K562 (cell line): Measurements from ENCODE around the gene COL6A2. TPM values are rescaled to one million over a fixed set of nuclear protein-coding genes. Genes with fewer than 3 reads are reported as not detected.

Experiments used
- ATAC-seq: fragments of 200-7000 bp; cut with Tn5 transposase; 3 replicates; pipeline ENCODE4 v1.9.1; 2020; ENCODE audit warnings: moderate library complexity
- BruUV-seq: library from RNA; stranded (reverse); fragments of 400-500 nt; replicated peaks from 2 replicates; lab custom pipeline; 2021; lab: Mats Ljungman, UMichigan
- CTCF ChIA-PET: fragments of 300-600 bp; formaldehyde crosslinking; extraction: SDS; loops from one replicate; lab custom pipeline; 2021; ENCODE audit warnings: low intra/inter-chr PET ratio; lab: Yijun Ruan, JAX
- POLR2A ChIA-PET: fragments of 300-600, 350-650 bp; sonication (Branson Sonifier 250); formaldehyde crosslinking; extraction: SDS; loops from one replicate; lab custom pipeline; 2021; ENCODE audit warnings: antibody characterized with exemption, inconsistent platforms; lab: Yijun Ruan, JAX
- DNase-seq, 4 experiments: peaks; one replicate each; pipeline versions ENCODE4 v3.0.0 to v3.0.0-alpha.2; 2011 to 2018; ENCODE audit warnings: low spot score in 3 of 4, mixed read lengths in 3 of 4; ENCODE audit errors: extremely low read depth in 1 of 4
- FAIRE-seq: peaks from 2 replicates; lab custom pipeline; 2011; peaks lifted over from hg19 to GRCh38; lab: Jason Lieb, UNC
- H2AFZ ChIP-seq: 2 replicates; pipeline ENCODE4 v1.6.0; 2011; ENCODE audit warnings: low read depth, low read length, control low read depth, inconsistent platforms
- H3K27ac ChIP-seq: fragments of 200-600 bp; 3 replicates; pipeline ENCODE4 v1.8.0; 2011; ENCODE audit warnings: low read depth, mild to moderate bottlenecking, control low read depth, inconsistent platforms, low read length, moderate library complexity, mixed read lengths; ENCODE audit errors: extremely low read depth
- H3K27me3 ChIP-seq, 2 experiments: fragments of 300-600 bp in 1 of 2; 2 replicates in 1 of 2; 3 replicates in 1 of 2; pipeline versions ENCODE4 v1.6.0 to v1.8.0; 2011; ENCODE audit warnings: inconsistent platforms in 2 of 2, low read length in 2 of 2, mild to moderate bottlenecking in 1 of 2, mixed read lengths in 1 of 2, moderate library complexity in 1 of 2; ENCODE audit not compliant: control insufficient read depth in 2 of 2, insufficient read depth in 2 of 2
- H3K36me3 ChIP-seq: fragments of 300-600 bp; 3 replicates; pipeline ENCODE4 v1.8.0; 2011; ENCODE audit warnings: mild to moderate bottlenecking, low read length, inconsistent platforms; ENCODE audit not compliant: control insufficient read depth, insufficient read depth
- H3K4me1 ChIP-seq, 2 experiments: fragments of 200-600 bp in 1 of 2; replicated peaks in 1 of 2; 2 replicates in 1 of 2; 3 replicates in 1 of 2; pipeline versions ENCODE4 v1.5.1 to v1.8.0; 2011; ENCODE audit warnings: inconsistent platforms in 2 of 2, low read length in 2 of 2, mild to moderate bottlenecking in 1 of 2, mixed read lengths in 1 of 2, moderate library complexity in 1 of 2; ENCODE audit not compliant: control insufficient read depth in 2 of 2, insufficient read depth in 2 of 2
- H3K4me2 ChIP-seq: 2 replicates; pipeline ENCODE4 v1.6.1; 2011; ENCODE audit warnings: low read length, control low read depth, inconsistent platforms, mixed read lengths; ENCODE audit not compliant: insufficient read depth
- H3K4me3 ChIP-seq: fragments of 200-600 bp; sonication (generic), shearing (Covaris generic); 2 replicates; pipeline ENCODE4 v1.5.1; 2016; ENCODE audit warnings: control low read depth, inconsistent platforms
- H3K79me2 ChIP-seq: fragments of 200-600 bp; 3 replicates; pipeline ENCODE4 v1.8.0; 2011; ENCODE audit warnings: low read length, inconsistent platforms; ENCODE audit not compliant: control insufficient read depth, insufficient read depth
- H3K9ac ChIP-seq, 2 experiments: 2 replicates each; pipeline versions ENCODE4 v1.6.0 to v1.6.1; 2011; ENCODE audit warnings: low read depth in 2 of 2, low read length in 2 of 2, control low read depth in 1 of 2, inconsistent platforms in 1 of 2, mild to moderate bottlenecking in 1 of 2, mixed read lengths in 1 of 2; ENCODE audit not compliant: insufficient read depth in 1 of 2
- H3K9me1 ChIP-seq: one replicate; pipeline ENCODE4 v1.6.0; 2011; ENCODE audit warnings: inconsistent platforms, mild to moderate bottlenecking, low read length, moderate library complexity; ENCODE audit not compliant: control insufficient read depth, insufficient read depth
- H3K9me3 ChIP-seq: replicated peaks from 2 replicates; pipeline ENCODE4 v1.5.1; 2011; ENCODE audit warnings: low read depth, low read length, inconsistent platforms; ENCODE audit not compliant: control insufficient read depth, insufficient read depth
- H4K20me1 ChIP-seq: replicated peaks from 2 replicates; pipeline ENCODE4 v1.6.1; 2011; ENCODE audit warnings: low read length, inconsistent platforms, mixed read lengths; ENCODE audit not compliant: control insufficient read depth, insufficient read depth
- CBX1 ChIP-seq: sonication (generic); IDR thresholded peaks from 2 replicates; pipeline ENCODE4 v1.6.1; 2016; ENCODE audit warnings: antibody characterized with exemption, low read depth, mild to moderate bottlenecking
- WGBS: fragments of 100-300 bp; shearing (Covaris generic); methylation state at CpG from one replicate; pipeline ENCODE4 v1.1.6; 2016; ENCODE audit warnings: low coverage, mixed read lengths; ENCODE audit not compliant: insufficient coverage; ENCODE audit errors: missing lambda C conversion rate; 5-methylcytosine and 5-hydroxymethylcytosine counted together
- in situ Hi-C: fragments of 300-500 bp; cut with MboI; formaldehyde crosslinking; loops from 4 replicates; pipeline ENCODE4 v1.15.0; 2018; ENCODE audit warnings: inconsistent platforms, mixed read lengths
- intact Hi-C: fragments of 100-400 bp; cut with micrococcal nuclease; formaldehyde crosslinking; loops from 2 replicates; pipeline ENCODE4 v1.14.2; 2022
- polyA plus RNA-seq, 8 experiments: library from polyadenylated mRNA; depleted of rRNA in 4 of 8; stranded (reverse) in 5 of 8; unstranded in 3 of 8; fragments of >200 nt; fragmentation: Nextera tagmentation in 2 of 8; fragmentation: Illumina TruSeq in 1 of 8; extraction: Ambion mirVana in 2 of 8; extraction: Trizol in 1 of 8; gene quantifications; 2 replicates each; pipeline versions ENCODE4 v1.2.1 to v1.2.3, GENCODE V29; 2011 to 2014; ENCODE audit warnings: inconsistent platforms in 1 of 8, missing spikeins in 1 of 8
- total RNA-seq, 7 experiments: library from RNA; depleted of rRNA in 6 of 7; stranded (reverse); fragments of >200 nt in 6 of 7; fragmentation: Illumina TruSeq in 2 of 7; extraction: Trizol in 2 of 7; gene quantifications; 2 replicates each; pipeline versions ENCODE4 v1.2.1 to v1.2.3, GENCODE V29; 2011 to 2021; ENCODE audit warnings: low replicate concordance in 1 of 7
- TF ChIP-seq, protein P1 (sequence below): fragments of 200-800 bp; sonication (Bioruptor generic); IDR thresholded peaks from 2 replicates; pipeline ENCODE4 v1.6.1; 2016; ENCODE audit warnings: missing genetic modification characterization, missing compliant biosample characterization

The COL6A2 gene
- total and polyA plus RNA-seq, 9 of the 15 experiments (the other 6 are each of a cell fraction or from before 2014, with no cell fraction given), result 0.07 to 1.1 (median 0.24) TPM; not detected in 3

DNA sequence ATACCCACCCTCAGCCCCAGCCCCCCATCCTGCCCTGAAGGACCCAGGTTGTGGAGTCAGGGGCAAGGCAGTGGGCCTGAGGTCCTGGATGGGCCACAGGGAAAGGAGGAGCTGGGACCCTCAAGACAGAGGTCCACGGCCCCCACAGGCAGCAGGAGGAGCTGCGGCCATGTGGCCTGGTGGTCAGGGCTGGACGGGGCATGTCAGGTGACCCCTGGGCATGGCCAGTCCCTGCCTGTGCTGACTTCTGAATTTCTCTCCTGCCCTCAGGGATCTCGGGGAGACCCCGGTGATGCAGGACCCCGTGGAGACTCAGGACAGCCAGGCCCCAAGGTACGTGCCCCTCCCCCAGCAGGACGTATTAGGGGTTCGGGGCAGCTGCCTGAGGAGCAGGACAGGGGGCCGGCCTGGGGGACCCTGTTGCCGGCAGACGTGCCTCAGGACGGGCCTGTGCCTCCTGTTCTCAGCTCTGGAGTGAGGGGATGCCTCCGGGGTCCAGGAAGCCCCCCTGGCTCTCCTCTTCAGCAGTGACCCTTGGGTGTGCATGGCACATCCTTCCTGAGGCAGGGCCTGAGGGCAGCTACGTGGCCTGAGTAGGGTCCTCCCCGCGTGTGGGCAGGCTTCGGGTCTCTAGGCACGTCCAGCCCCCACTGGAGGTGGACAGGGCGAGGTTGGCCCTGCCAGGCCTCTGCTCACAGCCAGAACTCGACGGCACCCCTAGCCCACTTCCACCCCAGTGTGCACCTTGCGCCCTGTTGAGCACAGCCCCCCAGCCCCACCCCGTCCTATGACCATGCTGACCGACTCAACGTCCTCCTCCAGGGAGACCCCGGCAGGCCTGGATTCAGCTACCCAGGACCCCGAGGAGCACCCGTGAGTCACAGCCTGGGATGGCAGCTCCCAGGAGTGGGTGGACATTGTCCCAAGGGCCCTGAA lies 23.6 kb downstream of the COL6A2 start:
- FAIRE-seq (no peak), DNase-seq (no peak), ATAC-seq (no peak)
- Histone ChIP-seq H3K9ac (peak overlapping the region in 1 of 2 experiments; percentile 28; a peak in 2 of 4 replicates), H2AFZ (no peak overlapping the region), H3K4me1 (peaks cover 0 to 73% of the 10 kb centered on the region in 2 experiments; a peak in 2 of 5 replicates), H3K79me2 (no peaks in the 10 kb centered on the region), H3K9me3 (no peaks in the 10 kb centered on the region), H3K27me3 (peaks cover 20 to 67% of the 10 kb centered on the region in 2 experiments; a peak in 4 of 5 replicates), H3K4me3 (no peak overlapping the region), H3K27ac (no peak overlapping the region), H4K20me1 (peaks cover 4% of the 10 kb centered on the region; the same call in 1 of the 2 replicates), H3K36me3 (no peaks in the 10 kb centered on the region), H3K9me1 (no peaks in the 10 kb centered on the region), H3K4me2 (no peak overlapping the region)
- ChIA-PET POLR2A (interaction anchor here (0.7 to 2.0 kb wide), 3 partner anchors 9 to 142 kb away, joined by 3 to 4 read pairs (median 4); no protein-coding TSS in a partner anchor), CTCF (no interaction called here)
- in situ Hi-C loops, result no loop called here
- WGBS, result 5% methylated on average over 26 of the region's 29 CpGs
- intact Hi-C loops, result no loop called here
- TF ChIP-seq, protein P1, sequence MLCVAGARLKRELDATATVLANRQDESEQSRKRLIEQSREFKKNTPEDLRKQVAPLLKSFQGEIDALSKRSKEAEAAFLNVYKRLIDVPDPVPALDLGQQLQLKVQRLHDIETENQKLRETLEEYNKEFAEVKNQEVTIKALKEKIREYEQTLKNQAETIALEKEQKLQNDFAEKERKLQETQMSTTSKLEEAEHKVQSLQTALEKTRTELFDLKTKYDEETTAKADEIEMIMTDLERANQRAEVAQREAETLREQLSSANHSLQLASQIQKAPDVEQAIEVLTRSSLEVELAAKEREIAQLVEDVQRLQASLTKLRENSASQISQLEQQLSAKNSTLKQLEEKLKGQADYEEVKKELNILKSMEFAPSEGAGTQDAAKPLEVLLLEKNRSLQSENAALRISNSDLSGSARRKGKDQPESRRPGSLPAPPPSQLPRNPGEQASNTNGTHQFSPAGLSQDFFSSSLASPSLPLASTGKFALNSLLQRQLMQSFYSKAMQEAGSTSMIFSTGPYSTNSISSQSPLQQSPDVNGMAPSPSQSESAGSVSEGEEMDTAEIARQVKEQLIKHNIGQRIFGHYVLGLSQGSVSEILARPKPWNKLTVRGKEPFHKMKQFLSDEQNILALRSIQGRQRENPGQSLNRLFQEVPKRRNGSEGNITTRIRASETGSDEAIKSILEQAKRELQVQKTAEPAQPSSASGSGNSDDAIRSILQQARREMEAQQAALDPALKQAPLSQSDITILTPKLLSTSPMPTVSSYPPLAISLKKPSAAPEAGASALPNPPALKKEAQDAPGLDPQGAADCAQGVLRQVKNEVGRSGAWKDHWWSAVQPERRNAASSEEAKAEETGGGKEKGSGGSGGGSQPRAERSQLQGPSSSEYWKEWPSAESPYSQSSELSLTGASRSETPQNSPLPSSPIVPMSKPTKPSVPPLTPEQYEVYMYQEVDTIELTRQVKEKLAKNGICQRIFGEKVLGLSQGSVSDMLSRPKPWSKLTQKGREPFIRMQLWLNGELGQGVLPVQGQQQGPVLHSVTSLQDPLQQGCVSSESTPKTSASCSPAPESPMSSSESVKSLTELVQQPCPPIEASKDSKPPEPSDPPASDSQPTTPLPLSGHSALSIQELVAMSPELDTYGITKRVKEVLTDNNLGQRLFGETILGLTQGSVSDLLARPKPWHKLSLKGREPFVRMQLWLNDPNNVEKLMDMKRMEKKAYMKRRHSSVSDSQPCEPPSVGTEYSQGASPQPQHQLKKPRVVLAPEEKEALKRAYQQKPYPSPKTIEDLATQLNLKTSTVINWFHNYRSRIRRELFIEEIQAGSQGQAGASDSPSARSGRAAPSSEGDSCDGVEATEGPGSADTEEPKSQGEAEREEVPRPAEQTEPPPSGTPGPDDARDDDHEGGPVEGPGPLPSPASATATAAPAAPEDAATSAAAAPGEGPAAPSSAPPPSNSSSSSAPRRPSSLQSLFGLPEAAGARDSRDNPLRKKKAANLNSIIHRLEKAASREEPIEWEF (CRISPR knock-in tag), result no peak
- no peak for TF ChIP-seq CBX1
- no TSS peak for BruUV-seq
